GM18517 (cell line): ENCODE results near the gene LIG3.
"Not testable (repeated sequence)": the region's sequence is repeated elsewhere in the genome, so short reads cannot be mapped to it uniquely, and the experiment has no call there.

Experiments used
- ATAC-seq: cut with Tn5 transposase; IDR thresholded peaks from one replicate; pipeline ENCODE4 v1.9.1; 2021; ENCODE audit warnings: mild to moderate bottlenecking, moderate library complexity; ENCODE audit not compliant: unreplicated experiment

The LIG3 gene

GRCh38 chr17:34980353-34980680, at the start of gene LIG3:
Gene LIG3, plus strand, starts transcription at chr17:34980512. Its CDS starts 2,494 bp downstream, at chr17:34983006.
- peak; percentile 72 for ATAC-seq

GRCh38 chr17:34950780-34951179, 29.5 kb upstream of the LIG3 start:
- not testable (repeated sequence) for ATAC-seq

- ATAC-seq = no peak
Observed at GRCh38 chr17:34958438-34958837, 21.9 kb upstream of the LIG3 start.

GRCh38 chr17:34961093-34961911, 19.0 kb upstream of the LIG3 start, which contains the start of the genes CCT6B and ZNF830:
Gene CCT6B, minus strand, starts transcription at chr17:34961460. Its CDS starts 67 bp downstream, at chr17:34961393.
Gene ZNF830, plus strand, starts transcription at chr17:34961540. Its CDS starts 27 bp downstream, at chr17:34961567.
- peak; percentile 92 for ATAC-seq

GRCh38 chr17:34974179-34974578, 6.1 kb upstream of the LIG3 start:
- ATAC-seq = no peak

GRCh38 chr17:34974794-34975785, 5.2 kb upstream of the LIG3 start:
- no peak for ATAC-seq

- ATAC-seq = no peak
Observed at GRCh38 chr17:34979153-34979552, 1.2 kb upstream of the LIG3 start.

- no peak for ATAC-seq
Observed at GRCh38 chr17:34979650-34980352, 511 bp upstream of the LIG3 start.

- ATAC-seq = peak; percentile 73
Observed at GRCh38 chr17:34980681-34981537, 597 bp downstream of the LIG3 start.

- ATAC-seq = no peak
Observed at GRCh38 chr17:34981538-34982241, 1.4 kb downstream of the LIG3 start.

GRCh38 chr17:34987232-34987631, 6.9 kb downstream of the LIG3 start:
- no peak for ATAC-seq

GRCh38 chr17:34988644-34989043, 8.3 kb downstream of the LIG3 start:
- ATAC-seq = no peak

- ATAC-seq = no peak
Observed at GRCh38 chr17:34989473-34989872, 9.2 kb downstream of the LIG3 start.

GRCh38 chr17:34990921-34991365, 10.6 kb downstream of the LIG3 start:
- ATAC-seq = no peak

- ATAC-seq = no peak
Observed at GRCh38 chr17:34991606-34992005, 11.3 kb downstream of the LIG3 start.

- no peak for ATAC-seq
Observed at GRCh38 chr17:34993031-34993430, 12.7 kb downstream of the LIG3 start.

GRCh38 chr17:34996422-34997285, 16.3 kb downstream of the LIG3 start:
- ATAC-seq = no peak

- ATAC-seq = no peak
Observed at GRCh38 chr17:34997355-34997862, 17.1 kb downstream of the LIG3 start.
